NCI-H2171 treated with DMSO at 0.1 percent for 48 hours (cell line): ENCODE data around the gene USP7.
"Not testable (repeated sequence)": the region's sequence is repeated elsewhere in the genome, so short reads cannot be mapped to it uniquely, and the experiment has no call there.

Source experiments
- DNase-seq: peaks from one replicate; lab custom pipeline; 2025; lab: John Stamatoyannopoulos, UW

USP7 gene

GRCh38 chr16:8963821-8964441, at the start of gene USP7:
Gene USP7, minus strand, starts transcription at chr16:8963906. Its CDS starts 621 bp downstream, at chr16:8963285.
- DNase-seq = peak; percentile 82

- no peak for DNase-seq
Observed at GRCh38 chr16:9013508-9013864, 49.8 kb upstream of the USP7 start.

- DNase-seq = peak; percentile 77
Observed at GRCh38 chr16:9012848-9013507, 49.3 kb upstream of the USP7 start.

- DNase-seq = no peak
Observed at GRCh38 chr16:9012330-9012729, 48.6 kb upstream of the USP7 start.

GRCh38 chr16:9008601-9009260, 45.0 kb upstream of the USP7 start:
- DNase-seq = peak; percentile 53

GRCh38 chr16:9007177-9007794, 43.6 kb upstream of the USP7 start:
- DNase-seq = no peak

- no peak for DNase-seq
Observed at GRCh38 chr16:9004183-9004582, 40.5 kb upstream of the USP7 start.

GRCh38 chr16:9003763-9004162, 40.1 kb upstream of the USP7 start:
- DNase-seq = no peak

GRCh38 chr16:9003322-9003721, 39.6 kb upstream of the USP7 start:
- DNase-seq = no peak

- no peak for DNase-seq
Observed at GRCh38 chr16:9002042-9002441, 38.3 kb upstream of the USP7 start.

GRCh38 chr16:9000664-9001063, 37.0 kb upstream of the USP7 start:
- no peak for DNase-seq

GRCh38 chr16:8999800-9000199, 36.1 kb upstream of the USP7 start:
- DNase-seq = no peak

- no peak for DNase-seq
Observed at GRCh38 chr16:8998108-8998507, 34.4 kb upstream of the USP7 start.

- DNase-seq = no peak
Observed at GRCh38 chr16:8996891-8997290, 33.2 kb upstream of the USP7 start.

- DNase-seq = no peak
Observed at GRCh38 chr16:8990445-8990844, 26.7 kb upstream of the USP7 start.

- DNase-seq = no peak
Observed at GRCh38 chr16:8989099-8989878, 25.6 kb upstream of the USP7 start.

GRCh38 chr16:8986818-8987191, 23.1 kb upstream of the USP7 start:
- no peak for DNase-seq

- DNase-seq = no peak
Observed at GRCh38 chr16:8986111-8986510, 22.4 kb upstream of the USP7 start.

GRCh38 chr16:8982816-8983215, 19.1 kb upstream of the USP7 start:
- DNase-seq = no peak

GRCh38 chr16:8981901-8982300, 18.2 kb upstream of the USP7 start:
- not testable (repeated sequence) for DNase-seq

- not testable (repeated sequence) for DNase-seq
Observed at GRCh38 chr16:8976189-8976588, 12.5 kb upstream of the USP7 start.

GRCh38 chr16:8975039-8975438, 11.3 kb upstream of the USP7 start:
- no peak for DNase-seq
